Hematopoietic multipotent progenitor cell treated with erythropoietin and hydrocortisone succinate and interleukin-3 and kit ligand, for 6 days (in vitro differentiated cells): ENCODE measurements around the gene TTYH3.
A peak's percentile ranks its signal among the peaks of the same experiment; 100 is the strongest.

Source experiments
- DNase-seq: peaks from one replicate; pipeline ENCODE4 v3.0.0-alpha.2; 2015

Gene TTYH3

DNA sequence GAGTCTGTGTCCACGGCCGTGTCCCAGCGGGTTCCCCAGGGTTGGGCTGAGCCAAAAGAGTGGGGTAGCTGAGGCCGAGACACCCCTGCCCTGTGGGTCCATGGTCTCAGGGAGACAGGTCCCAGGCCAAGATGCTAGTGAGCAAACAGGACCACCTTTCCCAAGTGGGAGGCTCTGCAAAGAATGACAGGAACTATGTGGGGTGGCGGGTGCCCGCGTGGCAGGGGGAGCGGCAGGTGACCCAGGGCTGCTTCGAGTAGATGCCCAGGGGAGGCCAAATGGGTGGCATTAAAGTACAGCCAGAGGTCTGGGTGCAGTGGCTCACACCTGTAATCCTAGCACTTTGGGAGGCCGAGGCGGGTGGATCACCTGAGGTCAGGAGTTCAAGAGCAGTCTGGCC lies 18.2 kb downstream of the TTYH3 start:
- DNase-seq = no peak

DNA sequence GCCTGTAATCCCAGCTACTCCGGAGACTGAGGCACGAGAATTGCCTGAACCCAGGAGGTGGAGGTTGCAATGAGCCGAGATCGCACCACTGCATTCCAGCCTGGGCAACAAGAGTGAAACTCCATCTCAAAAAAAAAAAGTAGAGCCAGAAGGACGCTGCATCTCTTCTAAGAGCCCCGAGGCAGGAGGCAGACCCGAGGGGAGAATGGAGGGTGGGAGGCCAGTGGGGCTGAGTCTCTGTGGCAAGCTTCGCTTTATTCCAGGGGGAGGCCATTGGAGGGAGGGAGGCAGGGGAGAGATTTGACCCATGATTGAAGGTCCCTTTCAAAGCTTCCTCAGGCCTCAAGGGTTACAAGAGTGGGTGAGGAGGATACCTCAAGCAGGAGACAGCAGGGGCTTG lies 18.7 kb downstream of the TTYH3 start:
- DNase-seq = no peak

DNA sequence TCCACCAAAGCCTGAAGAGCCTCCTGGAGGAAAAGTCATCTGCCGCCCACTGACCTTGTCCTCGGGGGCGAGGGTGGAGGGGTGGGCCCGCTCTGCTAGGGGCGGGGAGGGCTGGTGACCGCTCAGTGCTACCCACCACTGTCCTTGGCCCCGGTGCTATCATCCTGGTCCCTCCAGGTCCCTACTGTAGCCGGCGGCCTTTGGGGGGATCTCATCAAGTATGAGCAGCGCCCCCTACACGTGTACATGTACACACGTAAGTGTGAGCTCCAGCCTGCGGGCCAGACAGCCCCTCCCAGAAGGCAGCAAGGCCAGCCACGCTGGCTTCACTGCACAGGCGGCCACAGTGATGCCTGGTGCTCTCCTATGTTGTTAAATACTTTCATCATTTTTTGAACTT lies 19.6 kb downstream of the TTYH3 start:
- peak; percentile 73 for DNase-seq

DNA sequence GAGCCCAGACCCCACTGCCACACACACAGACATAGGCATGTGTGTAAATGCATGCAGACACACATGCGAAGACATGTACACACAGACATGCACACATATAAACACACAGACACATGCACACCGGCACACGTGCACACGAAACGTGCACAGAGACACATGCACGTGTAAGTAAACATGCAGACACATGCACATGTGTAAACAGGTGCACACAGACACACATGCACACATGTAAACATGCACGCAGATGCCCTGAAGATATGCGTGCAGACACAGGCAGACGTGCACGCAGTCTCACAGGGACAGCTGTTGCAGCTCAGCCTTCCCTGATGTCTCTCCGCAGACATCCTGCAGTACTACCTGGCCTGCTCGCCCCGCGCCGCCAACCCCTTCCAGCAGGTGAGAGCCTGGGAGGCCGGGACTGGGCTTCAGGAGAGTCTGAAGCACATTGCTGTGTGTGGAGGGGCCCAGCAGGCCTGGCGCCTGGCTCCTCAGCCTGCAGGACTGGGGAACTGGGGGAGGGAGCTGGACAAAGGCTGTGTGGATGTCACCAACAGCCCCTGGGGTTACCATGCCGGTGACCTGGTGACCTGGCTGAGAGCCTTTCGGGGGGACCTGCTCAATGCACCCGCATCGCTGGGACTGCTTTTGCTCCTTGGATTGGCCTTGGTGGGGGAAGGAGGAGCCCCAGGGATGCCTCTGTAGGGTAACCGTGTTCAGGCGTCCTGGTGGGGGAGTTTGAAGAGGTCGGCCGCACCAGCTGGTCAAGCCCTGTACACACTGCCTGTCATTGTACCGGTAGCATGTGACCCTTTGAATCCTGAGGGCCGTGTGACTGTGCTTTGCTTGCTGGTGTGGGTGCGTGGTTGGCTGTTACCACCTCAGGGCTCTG lies 20.3 kb downstream of the TTYH3 start:
- no peak for DNase-seq

DNA sequence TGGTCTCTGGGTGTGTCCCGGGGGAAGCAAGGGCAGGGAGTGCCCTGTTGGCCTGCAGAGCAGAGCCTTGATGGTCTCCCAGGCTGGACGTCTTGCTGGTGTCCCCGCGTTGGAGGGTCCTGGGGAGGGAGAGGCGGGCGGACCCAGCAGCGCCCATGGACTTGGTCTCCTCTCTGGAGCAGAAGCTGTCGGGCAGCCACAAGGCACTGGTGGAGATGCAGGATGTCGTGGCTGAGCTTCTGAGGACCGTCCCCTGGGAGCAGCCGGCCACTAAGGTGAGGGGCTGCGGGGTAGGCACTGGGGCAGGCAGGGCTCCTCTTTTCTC lies 20.9 kb downstream of the TTYH3 start:
- DNase-seq = no peak

DNA sequence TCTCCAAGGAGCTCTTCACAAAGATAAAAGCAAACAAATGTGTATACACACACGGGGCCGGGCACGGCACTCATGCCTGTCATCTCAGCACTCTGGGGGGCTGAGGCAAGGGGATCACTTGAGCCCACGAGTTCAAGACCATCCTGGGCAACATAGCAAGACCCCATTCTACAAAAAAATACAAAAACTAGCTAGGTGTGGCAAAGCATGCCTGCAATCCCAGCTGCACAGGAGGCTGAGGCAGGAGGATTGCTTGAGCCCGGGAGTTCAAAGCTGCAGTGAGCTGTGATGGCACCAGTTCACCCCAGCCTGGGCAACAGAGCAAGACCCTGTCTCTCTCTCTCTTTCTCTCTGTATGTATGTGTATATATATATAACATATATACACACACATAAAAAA lies 22.3 kb downstream of the TTYH3 start:
- DNase-seq = no peak

DNA sequence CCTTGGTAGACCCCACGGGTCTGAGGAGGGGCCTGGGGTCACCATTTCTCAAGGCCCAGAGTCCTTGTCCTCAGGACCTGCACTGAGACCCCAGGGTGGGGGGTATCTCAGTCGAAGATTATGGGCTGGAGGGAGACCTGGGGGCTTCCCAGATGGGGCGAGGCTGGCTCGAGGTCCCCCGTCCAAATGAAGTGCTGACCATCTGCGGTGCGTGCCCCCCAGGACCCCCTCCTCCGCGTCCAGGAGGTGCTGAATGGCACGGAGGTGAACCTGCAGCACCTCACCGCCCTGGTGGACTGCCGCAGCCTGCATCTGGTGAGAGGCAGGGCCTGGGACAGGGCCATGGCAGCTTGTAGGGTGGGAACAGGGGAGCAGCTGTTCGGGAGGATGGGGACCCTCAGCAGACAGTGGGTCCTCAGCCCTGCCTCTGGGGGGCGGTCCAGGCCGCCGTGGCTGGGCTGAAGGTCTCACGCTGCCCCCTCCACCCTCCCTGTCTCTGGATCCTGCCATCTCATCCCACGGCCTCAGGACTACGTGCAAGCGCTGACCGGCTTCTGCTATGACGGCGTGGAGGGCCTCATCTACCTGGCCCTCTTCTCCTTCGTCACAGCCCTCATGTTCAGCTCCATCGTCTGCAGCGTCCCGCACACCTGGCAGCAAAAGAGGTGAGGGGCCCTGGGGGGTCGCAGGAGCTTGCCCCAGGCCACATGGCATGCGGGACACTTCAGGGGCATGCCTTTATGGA lies 24.3 kb downstream of the TTYH3 start:
- DNase-seq = no peak

DNA sequence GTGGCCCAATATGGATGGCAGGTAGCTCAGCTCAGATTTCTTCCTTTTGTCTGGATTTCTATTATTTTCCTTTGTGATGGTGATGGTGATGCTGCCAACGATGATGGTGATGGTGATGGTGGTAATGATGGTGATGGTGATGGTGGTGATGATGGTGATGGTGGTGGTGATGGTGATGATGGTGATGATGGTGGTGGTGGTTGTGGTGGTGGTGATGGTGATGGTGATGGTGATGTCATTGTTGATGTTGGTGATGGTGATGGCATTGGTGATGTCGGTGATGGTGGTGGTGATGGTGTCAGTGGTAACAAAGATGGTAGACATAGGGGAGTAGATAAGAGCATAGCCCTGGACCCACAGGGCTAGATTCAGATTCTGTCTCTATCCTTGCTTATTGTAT lies 25.4 kb downstream of the TTYH3 start:
- DNase-seq = no peak

DNA sequence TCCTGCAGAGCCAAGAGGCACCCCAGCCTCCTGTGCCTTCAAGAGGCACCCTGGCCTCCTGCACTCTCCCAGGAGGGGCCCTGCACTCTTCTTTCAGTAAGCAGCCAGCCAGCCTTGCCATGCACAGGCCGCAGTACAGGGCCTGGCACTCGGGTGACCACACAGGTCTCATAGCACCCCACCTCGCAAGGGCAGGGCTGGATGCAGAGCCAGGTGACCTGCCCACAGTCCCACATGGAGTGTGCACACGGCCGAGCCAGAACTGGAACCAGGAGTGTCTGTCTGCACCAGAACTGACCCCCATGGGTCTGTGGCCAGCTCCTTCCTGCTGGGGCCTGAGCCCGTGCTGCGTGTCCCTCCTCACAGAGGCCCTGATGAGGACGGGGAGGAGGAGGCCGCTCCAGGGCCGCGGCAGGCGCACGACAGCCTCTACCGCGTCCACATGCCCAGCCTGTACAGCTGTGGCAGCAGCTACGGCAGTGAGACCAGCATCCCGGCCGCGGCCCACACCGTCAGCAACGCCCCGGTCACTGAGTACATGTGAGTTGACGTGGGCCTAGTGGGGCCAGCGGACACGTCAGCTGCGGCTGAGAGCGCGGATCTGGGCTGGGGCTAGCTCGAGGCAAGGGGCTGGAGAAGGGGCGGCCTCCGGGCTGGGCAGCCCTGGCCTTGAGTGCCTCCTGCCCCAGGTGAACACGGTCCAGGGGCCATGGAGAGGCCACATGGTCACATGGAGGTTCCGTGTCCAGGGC lies 26.3 kb downstream of the TTYH3 start:
- no peak for DNase-seq

DNA sequence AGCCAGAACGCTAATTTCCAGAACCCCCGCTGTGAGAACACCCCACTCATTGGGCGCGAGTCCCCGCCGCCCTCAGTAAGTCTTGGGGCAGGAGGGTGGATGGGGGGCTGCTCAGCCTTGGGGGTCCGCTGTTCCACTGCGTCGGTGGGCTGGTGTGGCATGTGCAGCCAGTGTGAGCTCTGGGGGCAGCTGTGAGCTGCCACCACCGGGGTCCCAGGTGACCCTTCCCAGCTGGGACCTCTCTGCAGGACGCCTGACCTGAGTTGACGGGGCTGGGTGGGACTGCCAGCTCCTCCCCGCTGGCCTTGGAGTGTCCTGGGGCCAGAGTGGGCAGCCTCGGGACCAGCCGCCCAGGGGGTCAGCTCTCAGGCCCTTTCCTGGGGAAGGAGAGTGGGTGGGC lies 27.2 kb downstream of the TTYH3 start:
- no peak for DNase-seq

DNA sequence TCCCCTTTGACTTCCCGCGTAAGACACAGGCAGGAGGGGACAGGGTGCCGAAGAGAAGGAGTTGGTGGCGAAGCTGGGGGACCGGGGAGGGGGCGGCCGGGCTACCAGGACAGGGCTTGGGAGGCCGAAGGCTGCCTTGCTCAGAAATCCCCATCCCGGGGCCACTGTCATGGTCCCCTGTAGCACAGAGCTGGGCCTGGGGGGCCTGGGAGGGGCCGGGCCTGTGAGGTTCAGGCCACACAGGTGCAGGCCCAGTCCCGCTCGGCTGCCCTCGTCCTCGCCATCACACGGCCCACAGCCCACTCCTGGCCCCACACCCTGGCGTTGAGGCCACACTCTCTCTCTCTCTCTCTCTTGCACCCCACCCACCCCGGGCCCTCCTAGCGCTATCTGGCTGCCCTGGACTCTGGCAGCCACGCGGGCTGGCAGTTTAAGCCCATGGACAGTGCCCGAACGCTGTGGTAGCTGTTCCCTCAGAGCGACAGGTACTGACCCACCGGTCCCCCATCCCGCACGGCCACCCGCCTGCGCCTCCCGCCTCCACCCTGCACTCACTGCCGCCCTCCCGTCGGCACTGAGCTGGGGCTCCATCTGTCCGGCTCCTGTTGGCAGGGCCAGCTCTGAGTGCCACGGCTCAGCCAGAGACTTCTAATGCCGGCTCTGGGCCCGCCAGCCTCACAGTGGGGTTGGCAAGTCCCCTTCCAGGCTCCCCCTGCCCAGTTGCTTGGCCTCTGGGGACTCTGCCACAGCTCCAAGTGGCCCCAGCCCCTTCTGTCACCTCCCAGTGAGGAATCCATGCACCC lies 28.0 kb downstream of the TTYH3 start:
- DNase-seq = no peak

DNA sequence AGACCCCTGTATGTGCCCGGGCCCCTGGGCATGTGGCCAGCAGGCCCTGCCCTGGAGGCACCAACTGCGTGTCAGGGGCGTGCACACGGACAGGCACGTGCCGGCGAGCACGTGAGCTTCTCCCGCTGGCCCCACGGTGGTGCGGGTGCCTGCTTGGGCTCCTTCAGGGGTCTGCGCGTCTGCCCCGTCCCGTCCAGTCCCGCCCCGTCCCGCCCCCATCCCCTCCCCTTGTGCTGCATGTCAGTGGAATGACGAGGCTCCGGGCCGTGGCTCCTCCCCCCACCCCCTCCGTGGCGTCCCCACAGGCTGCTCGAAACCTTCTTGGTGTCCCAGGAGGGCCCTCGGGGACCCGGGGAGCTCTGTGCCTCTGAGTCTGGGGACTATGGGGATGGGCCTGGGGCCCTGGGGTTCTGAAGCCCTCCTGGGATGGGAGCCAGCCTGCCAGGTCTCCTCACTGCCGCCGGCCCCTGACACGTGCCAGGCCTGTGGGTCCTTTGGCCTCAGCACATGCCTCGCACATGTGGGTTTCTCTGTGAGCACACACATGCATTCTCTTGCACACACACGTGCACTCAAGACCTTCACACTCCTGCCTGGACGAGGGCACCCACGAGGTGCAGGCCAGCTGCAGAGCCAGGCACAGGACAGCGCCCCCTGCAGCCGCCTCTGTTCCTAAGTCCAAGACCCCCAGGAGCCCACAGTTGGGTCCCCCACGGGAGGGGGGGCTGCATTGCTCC lies 28.7 kb downstream of the TTYH3 start:
- no peak for DNase-seq

DNA sequence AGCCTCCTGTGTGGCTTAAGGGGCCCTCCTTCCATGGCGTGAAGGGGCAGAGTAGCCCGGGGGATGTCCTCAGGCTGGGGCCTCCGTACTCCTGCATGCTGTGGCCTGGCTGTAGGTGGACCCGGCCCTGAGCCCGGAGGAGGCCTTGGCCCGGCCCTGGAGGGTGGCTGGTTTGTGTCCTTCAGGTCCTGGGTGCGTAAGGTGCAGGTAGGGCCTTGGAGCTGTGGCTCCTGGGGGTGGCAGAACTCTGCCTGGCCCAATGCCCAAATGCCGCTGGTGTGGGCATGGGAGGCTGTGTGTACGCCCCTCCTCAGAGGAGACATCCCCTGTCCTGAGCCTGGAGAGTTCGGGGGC lies 29.3 kb downstream of the TTYH3 start:
- no peak for DNase-seq

DNA sequence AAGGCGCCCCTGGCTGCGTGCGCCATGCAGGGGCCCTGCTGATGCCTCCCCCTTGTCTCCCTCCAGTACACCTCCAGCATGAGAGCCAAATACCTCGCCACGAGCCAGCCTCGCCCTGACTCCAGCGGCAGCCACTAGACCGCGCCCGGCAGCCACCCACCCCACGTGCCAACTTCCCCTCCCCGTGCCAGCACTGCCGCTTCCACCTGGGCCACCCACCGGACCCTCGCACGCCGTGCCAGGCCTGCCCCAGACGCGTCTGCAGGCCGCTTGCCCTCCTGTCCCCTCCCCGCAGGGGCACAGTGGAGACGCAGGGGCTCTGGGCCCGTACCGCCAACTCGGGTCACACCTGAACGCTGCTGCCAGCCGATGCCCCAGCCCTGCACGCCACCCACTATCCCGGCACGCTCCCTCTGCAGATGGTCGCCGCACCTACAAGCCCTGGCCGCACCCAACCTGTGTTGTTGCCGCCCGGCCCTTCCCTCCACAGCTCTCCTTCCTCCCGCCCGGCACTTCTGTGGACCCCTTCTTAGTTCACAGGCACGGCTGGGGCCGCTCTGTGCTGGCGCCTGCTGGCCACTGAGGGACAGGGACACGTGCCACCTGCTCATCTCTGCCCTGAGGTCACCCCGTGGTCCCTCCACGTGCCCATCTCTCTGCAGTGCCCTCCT lies 30.0 kb downstream of the TTYH3 start:
- no peak for DNase-seq

DNA sequence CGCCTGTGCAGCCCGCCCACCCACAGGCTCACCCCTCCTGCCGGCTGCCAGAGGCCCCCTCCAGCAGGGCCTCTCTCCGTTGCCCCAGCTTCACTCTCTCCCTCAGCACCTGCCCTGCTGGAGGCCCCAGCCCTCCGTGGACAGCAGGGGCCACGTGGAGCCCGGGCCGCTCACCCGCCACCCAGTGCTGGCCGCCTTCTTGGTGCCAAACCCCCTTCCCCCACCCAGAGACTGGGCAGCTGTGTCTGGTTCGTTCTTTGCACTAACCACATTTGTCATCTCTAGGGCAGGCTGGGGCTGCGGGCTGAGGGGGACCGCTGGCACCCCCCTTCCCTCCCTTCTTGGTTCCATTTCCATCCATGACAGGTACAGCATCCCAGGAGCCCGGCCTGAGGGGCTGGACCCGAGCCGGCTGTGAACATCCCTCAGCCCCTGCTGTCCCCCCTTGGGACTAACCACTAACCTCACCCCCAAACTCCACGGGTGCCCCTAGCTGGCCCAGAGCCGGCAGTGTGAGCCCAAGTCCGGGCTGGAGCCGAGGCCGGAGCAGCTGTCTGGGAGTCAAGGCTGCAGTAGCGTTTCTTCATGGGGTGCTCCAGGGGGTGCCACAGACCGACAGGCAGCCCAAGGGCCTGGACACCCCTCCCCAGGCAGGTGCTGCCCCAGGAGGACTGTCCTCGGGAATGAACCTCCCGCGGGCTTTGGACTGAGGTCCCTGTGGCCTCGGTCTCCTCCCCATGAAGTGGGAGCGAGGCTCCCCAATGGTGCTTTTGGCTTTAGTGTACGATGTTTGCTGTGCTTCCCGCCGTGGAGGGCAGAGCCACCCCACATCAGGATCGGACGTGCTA lies 30.7 kb downstream of the TTYH3 start:
- DNase-seq = no peak

DNA sequence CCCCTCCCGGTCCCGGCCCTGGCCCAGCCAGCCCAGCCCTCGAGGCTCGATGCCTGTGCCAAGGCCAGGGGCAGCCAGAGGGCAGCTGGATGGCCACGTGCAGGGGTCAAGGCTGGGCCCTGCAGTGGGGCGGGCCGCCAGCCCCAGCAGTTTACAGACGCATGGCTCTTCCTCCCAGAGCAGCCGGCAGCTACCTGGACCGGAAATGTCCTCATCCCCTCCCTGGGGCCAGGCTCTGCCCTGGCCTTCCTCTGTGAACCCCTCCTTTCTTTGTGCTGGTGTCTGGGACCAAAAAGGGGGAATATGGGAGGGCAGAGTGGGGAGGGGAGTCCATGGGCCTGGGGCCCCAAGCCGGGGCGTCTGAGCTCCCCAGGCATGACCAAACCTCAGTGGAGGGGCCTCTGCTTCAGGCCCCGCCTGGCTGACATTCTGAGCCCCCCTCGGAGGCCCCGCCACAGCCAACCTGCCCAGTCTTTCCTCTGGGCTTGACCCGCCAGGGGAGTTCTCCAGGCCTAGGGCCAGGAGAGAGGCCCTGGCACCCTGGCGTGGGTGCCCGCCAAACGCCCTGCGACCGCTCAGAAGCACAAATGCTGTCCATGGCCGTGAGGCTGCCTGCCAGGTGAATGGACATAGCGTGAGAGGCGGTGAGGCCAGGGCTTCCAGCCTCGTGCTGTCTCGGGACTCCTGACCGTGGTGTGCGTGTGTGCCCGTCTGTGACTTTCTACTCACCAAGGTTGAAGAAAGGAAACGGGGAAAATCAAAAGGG lies 31.5 kb downstream of the TTYH3 start:
- DNase-seq = no peak

DNA sequence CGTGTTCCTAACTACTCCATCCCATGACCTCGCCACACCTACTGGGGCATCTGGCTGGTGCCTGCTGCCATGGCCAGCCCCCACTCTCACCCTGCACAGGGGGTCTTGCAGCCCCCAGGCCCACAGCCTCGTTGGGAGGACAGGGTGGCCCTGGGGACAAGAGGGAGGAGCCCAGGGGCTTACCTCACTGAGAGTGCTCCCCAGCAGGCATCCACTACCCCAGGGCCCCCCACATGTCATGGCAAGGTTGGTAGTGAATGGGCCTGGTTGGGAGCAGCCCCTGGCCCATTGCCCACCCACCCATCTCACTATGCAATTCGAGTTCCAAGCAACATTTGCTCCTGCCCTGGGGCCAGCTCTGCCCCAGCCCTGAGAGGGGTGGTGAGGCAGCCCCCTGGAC lies 32.2 kb downstream of the TTYH3 start:
- DNase-seq = no peak

DNA sequence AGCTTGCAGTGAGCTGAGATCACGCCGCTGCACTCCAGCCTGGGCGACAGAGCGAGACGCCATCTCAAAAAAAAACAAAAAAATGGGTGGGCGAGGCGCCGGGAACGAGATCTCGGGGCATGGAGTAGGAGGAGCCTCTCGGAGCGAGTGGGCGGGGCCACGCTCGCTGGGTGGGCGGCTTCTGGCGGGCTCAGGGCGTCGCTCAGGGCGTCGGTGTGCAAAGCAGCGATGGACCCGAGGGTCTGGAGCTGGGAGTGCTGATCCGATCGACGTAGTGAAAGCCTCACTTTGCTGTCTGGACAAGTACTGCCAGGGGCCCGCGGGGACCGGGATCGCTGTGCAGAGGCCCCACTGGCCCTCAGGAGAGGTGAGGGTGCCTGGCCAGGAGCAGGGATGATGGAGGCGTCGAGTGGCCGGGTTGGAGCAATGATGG lies 33.6 kb downstream of the TTYH3 start:
- no peak for DNase-seq

DNA sequence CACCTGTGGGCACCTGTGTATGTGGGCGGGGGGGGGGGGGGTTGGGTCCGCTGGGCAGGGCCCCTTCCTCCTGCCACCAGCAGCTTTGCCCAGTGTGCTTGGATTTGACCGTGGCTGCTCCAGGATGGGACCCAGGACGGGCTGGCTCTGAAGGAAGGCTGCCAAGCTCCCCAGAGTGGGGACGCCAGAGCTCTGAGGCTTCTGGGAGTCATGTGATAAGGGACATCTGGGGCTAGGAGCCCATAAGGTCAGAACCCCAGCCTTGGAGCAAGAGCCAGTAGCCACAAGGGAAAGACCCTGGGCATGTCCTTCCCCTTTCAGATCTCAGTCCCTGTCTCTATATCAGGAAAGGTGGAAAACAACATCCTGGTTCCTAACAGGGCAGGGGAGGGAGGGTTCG lies 34.4 kb downstream of the TTYH3 start:
- DNase-seq = no peak
